GM21786 (cell line): ENCODE measurements around the gene KMT2A.

ENCODE experiments used
- ATAC-seq: cut with Tn5 transposase; IDR thresholded peaks from one replicate; pipeline ENCODE4 v1.9.1; 2021; ENCODE audit not compliant: unreplicated experiment

KMT2A gene

DNA sequence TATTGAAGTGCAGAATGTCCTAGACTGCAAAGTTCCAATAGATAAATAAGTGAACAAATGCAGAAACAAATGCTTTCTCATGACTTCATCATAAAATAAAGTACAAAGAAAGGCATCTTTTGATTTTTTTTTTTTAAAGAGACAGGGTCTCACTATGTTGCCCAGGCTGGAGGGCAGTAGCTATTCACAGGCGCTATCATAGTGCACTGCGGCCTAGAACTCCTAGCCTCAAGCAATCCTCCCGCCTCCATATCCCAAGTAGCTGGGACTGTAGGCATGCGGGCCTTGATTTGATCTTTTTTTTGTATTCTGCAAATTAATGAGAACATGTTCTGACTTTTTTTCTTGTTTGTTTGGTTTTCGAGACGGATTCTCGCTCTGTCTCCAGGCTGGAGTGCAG, 138.3 kb downstream of the KMT2A start:
- no peak for ATAC-seq
